IPS-18c (cell line): ENCODE results near the gene TBC1D14.
A peak's percentile ranks its signal among the peaks of the same experiment; 100 is the strongest.

Experiments used
- H3K4me3 ChIP-seq: 2 replicates; pipeline ENCODE4 v1.7.0; 2013; ENCODE audit warnings: low read depth, mild to moderate bottlenecking, low read length, moderate library complexity; ENCODE audit not compliant: insufficient read depth
- H3K9me3 ChIP-seq: one replicate; pipeline ENCODE4 v1.6.1; 2013; ENCODE audit warnings: mild to moderate bottlenecking, low read length, moderate library complexity; ENCODE audit not compliant: control insufficient read depth, insufficient read depth

TBC1D14 gene

DNA sequence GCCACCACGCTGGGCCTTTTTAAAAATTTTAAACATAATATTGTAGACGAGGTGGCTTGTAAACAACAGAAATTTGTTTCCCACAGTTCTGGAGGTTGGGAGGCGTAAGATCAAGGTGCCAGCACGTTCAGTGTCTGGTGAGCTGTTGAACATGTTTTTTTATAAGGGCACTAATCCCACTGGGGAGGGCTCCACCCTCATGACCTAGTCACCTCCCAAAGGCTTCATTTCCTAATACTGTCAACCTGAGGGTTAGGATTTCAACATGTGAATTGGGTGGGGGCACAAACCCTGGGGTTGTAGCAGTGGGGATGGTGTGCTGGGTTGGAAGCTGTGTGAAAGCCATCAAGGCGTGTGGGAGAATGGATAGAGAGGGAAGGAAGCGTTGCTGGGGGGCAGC lies 27.6 kb downstream of the TBC1D14 start:
- H3K9me3 ChIP-seq, result no peaks in the 10 kb centered on the region
- no peak overlapping the region for H3K4me3 ChIP-seq

- no peaks in the 10 kb centered on the region for H3K9me3 ChIP-seq
- no peak overlapping the region for H3K4me3 ChIP-seq
Measured at GRCh38 chr4:6937754-6938153, 28.1 kb downstream of the TBC1D14 start.

DNA sequence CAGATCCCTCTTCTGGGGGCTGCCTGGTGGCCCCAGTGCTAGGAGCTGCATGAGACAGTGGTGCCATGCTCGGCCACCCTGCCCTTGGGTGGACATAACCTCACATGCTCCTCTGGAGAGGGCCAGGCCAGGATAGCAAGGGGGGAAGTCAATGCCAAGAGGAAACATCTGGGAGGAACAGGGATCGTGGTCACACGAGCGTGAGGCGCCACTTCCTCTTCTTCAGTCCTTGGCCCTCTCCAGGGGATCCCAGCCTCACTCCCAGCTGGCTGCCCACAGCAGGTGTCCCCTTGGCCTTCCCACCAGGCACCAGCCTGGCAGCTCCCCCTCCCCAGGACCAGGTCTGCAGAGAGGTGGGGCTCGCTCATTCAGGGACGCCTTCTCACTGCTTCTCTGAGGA lies 28.6 kb downstream of the TBC1D14 start:
- Histone ChIP-seq H3K9me3 (no peaks in the 10 kb centered on the region), H3K4me3 (no peak overlapping the region)

DNA sequence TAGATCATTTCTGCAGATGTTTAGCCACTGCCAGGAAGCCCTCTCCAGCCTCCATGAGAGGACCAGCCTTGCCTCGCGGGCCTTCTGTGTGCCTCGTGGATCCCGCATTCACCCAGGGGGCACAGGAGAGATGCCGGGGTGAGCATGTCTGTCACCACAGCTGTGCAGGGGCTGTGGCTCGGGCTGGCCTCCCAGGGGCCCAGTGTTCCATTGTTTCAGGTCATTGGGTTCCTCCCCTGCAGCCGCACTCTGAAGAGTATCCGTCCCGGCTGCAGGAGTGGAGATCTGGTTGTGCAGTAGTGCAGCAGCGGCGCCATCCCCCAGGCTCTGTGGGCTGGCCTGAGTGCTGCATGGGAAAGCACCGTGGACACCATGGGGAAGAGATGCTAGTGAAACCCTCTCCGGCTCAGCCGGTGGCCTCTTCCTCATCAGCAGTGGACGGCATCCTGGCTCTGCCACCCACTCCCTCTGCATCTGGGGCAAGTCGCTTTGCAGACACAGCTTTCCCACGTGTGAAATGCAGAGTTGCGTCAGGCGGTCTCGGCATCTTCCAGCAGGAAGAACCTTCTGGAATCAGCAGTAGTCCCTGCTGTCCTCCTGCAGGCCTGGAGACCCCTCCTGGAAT lies 29.1 kb downstream of the TBC1D14 start:
- Histone ChIP-seq H3K9me3 (no peaks in the 10 kb centered on the region), H3K4me3 (no peak overlapping the region)

DNA sequence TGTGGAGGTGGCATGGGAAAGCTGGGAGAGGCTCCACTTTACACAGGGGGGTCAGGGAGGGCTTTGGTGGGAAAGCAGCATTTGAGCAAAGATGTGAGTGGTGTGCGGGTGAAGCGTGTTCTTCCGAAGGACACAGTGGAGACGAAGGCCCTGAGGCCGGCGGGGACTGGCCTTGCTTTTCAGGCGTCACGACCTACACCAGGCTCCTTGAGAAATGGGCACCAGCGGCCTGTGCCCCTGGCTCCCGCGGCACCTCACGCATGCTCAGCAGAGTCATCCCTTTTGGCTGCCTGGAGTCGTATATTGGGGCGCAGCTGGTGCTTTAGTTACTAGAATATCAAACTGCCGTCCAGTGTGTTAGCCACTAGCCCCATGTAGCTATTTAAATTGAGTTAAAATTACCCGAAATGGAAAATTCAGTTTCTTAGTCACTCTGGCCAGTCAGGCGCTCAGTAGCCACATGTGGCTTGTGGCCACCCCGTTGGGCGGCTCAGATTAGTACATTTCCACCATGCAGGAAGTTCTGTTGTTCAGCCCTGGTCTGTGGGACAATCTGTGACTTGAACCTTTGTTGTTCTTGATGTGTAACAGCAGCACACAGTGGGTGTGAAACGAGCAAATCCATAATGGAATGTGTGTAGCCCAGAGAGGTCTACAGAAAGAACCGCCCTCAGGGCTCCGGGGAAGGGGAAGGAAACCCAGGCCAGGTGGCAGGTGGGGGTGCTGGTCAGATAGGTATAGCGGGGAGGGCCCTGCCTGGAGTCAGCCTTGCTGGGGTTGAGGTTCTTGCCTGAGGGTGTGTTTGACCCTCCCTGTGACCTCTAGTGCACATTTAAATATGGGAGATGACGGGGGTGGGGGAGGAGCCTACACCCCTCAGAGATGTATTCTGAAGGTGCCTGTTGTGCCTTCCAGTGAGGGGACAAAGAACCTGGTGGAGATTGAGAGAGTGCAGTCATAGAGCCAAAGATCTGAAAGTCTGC lies 30.4 kb downstream of the TBC1D14 start:
- Histone ChIP-seq H3K4me3 (no peak overlapping the region; the same call in 1 of the 2 replicates), H3K9me3 (no peaks in the 10 kb centered on the region)

GRCh38 chr4:6940744-6941137 lies 31.1 kb downstream of the TBC1D14 start:
- Histone ChIP-seq H3K4me3 (peak overlapping the region; percentile 6; the same call in 1 of the 2 replicates), H3K9me3 (no peaks in the 10 kb centered on the region)

- Histone ChIP-seq H3K9me3 (no peaks in the 10 kb centered on the region), H3K4me3 (no peak overlapping the region)
Measured at GRCh38 chr4:6941796-6942195, 32.2 kb downstream of the TBC1D14 start.

DNA sequence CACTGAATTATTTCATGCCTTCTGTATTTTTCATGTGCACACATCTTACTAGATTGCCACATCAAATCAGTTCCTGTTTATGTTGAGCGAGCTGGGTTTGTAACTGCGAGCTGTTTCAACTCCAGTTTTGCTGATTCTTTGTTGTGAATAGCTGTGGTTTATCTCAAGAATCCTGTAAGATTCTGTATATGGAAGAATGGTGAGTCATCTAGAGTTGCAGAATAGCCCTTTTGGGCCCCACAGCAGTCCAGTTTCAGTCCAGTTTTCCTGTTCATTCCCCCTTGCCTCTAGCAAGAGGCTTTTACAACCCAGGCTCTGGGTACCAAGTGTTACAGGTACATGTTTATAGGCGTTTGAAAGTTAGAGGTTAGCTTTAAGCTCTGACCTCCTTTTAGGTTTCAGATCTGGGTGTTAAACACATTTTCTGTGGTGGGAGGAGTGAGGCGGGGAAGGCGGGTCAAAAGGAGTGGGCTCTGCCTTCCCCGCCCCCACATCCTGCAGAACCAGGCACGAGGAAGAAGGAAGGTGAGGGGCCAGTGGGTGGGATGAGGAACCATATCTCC lies 32.7 kb downstream of the TBC1D14 start:
- Histone ChIP-seq H3K9me3 (no peaks in the 10 kb centered on the region), H3K4me3 (no peak overlapping the region)

- H3K9me3 ChIP-seq, result no peaks in the 10 kb centered on the region
- H3K4me3 ChIP-seq, result no peak overlapping the region
Measured at GRCh38 chr4:6943012-6943884, 33.6 kb downstream of the TBC1D14 start.

- no peaks in the 10 kb centered on the region for H3K9me3 ChIP-seq
- no peak overlapping the region for H3K4me3 ChIP-seq
Measured at GRCh38 chr4:6943885-6944225, 34.2 kb downstream of the TBC1D14 start.

GRCh38 chr4:6944301-6945051 lies 34.9 kb downstream of the TBC1D14 start:
- Histone ChIP-seq H3K4me3 (no peak overlapping the region), H3K9me3 (no peaks in the 10 kb centered on the region)

DNA sequence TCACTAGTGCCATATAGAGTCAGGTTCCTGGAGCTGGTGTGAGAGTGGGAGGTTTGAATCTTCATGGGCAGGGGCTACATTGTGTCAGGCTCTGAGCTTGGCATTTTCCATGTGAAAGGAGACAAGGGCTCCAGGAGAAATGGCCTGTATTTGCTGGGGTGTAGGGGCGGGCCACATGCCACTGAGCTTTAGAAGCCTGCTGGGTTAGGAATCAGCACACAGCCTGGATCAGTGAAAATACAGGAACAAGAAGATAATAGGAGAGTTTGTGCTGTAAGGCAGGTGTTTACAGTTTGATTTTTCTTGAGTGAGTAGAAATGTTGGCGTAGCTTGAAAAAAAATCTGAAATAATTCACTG lies 35.4 kb downstream of the TBC1D14 start:
- no peaks in the 10 kb centered on the region for H3K9me3 ChIP-seq
- H3K4me3 ChIP-seq, result no peak overlapping the region

DNA sequence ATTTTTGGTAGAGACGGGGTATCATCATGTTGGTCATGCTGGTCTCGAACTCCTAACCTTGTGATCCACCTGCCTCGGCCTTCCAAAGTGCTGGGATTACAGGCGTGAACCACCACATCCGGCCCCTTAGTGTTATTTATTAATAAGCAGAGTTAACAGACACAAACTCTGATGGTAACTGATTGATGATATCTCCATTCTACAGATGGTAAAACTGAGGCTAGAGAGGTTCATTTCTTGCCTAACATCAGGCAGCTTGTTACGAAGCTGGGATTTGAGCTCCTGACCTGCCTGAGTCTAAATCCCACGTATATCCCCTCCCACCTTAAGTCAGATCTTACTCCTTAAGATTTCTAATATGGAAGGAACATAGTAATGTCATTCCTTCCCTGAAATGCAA lies 36.9 kb downstream of the TBC1D14 start:
- H3K4me3 ChIP-seq, result no peak overlapping the region
- no peaks in the 10 kb centered on the region for H3K9me3 ChIP-seq

DNA sequence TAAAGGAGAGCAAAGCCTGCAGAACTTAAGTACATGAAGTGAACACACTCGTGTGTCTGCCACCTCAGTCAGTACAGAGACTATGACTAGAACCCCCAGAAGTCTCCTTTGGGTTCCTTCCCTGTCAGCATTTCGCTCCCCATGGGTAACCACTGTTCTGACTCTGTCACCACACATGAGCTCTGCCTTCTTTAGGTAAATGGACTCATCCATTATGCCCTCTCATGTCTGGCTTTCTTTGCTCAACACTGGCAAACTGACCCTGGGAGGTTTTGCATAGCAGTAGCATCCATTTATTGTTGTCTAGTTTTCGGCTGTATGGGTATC lies 38.5 kb downstream of the TBC1D14 start:
- no peaks in the 10 kb centered on the region for H3K9me3 ChIP-seq
- H3K4me3 ChIP-seq, result no peak overlapping the region

GRCh38 chr4:6951880-6952381 lies 42.3 kb downstream of the TBC1D14 start:
- H3K4me3 ChIP-seq, result no peak overlapping the region
- H3K9me3 ChIP-seq, result no peaks in the 10 kb centered on the region

GRCh38 chr4:6953751-6954380 lies 44.2 kb downstream of the TBC1D14 start:
- H3K9me3 ChIP-seq, result no peaks in the 10 kb centered on the region
- 0 out of 2 replicates have a peak overlapping the region, but pooled peaks have one; percentile 20 for H3K4me3 ChIP-seq
